Calu3 (cell line): ENCODE measurements around the gene FAM240B. TPM values are rescaled to one million over a fixed set of nuclear protein-coding genes. Genes with fewer than 3 reads are reported as not detected.

Experiments used
- BruUV-seq: library from RNA; stranded (reverse); fragments of 400-500 nt; replicated peaks from 2 replicates; lab custom pipeline; 2021; lab: Mats Ljungman, UMichigan
- CTCF ChIA-PET: fragments of 300-600 bp; sonication (Branson Sonifier 250); formaldehyde crosslinking; loops from one replicate; lab custom pipeline; 2022; ENCODE audit warnings: antibody characterized with exemption; lab: Charles Lee
- DNase-seq: peaks from one replicate; pipeline ENCODE4 v3.0.0; 2022
- H3K27ac Mint-ChIP-seq: one replicate; pipeline ENCODE4 v1.8.0; 2022; ENCODE audit warnings: mixed read lengths; ENCODE audit not compliant: unreplicated experiment
- H3K27me3 Mint-ChIP-seq: one replicate; pipeline ENCODE4 v1.8.0; 2022; ENCODE audit warnings: mixed read lengths; ENCODE audit not compliant: unreplicated experiment
- H3K36me3 Mint-ChIP-seq: one replicate; pipeline ENCODE4 v1.8.0; 2022; ENCODE audit warnings: mild to moderate bottlenecking, moderate library complexity, mixed read lengths; ENCODE audit not compliant: insufficient read depth, unreplicated experiment
- H3K4me1 Mint-ChIP-seq: one replicate; pipeline ENCODE4 v1.8.0; 2022; ENCODE audit warnings: mild to moderate bottlenecking, low read depth, mixed read lengths; ENCODE audit not compliant: unreplicated experiment
- H3K4me3 Mint-ChIP-seq: one replicate; pipeline ENCODE4 v1.8.0; 2022; ENCODE audit warnings: mild to moderate bottlenecking, low read depth, moderate library complexity, mixed read lengths; ENCODE audit not compliant: unreplicated experiment
- H3K9me3 Mint-ChIP-seq: one replicate; pipeline ENCODE4 v1.8.0; 2022; ENCODE audit warnings: low read depth, mixed read lengths; ENCODE audit not compliant: unreplicated experiment
- CTCF ChIP-seq: fragments of 200-600 bp; IDR thresholded peaks from one replicate; pipeline ENCODE4 v1.8.0; 2022; ENCODE audit warnings: antibody characterized with exemption; ENCODE audit not compliant: unreplicated experiment
- intact Hi-C: fragments of 100-400 bp; cut with micrococcal nuclease; formaldehyde crosslinking; loops from one replicate; pipeline ENCODE4 v1.10.0; 2022; ENCODE audit not compliant: unreplicated experiment
- total RNA-seq: library from RNA; stranded (reverse); gene quantifications from 2 replicates; pipeline ENCODE4 v1.2.3, GENCODE V29; 2022

FAM240B gene
- total RNA-seq, 1 experiment from 2014 or later: not detected

GRCh38 chr9:38733503-38733902 is 13.6 kb upstream of the FAM240B start:
- H3K4me1 Mint-ChIP-seq: no peaks in the 10 kb centered on the region
- CTCF ChIA-PET: no interaction called here
- no peak overlapping the region for H3K4me3 Mint-ChIP-seq
- intact Hi-C loops: no loop called here
- H3K27ac Mint-ChIP-seq: no peak overlapping the region
- no TSS peak for BruUV-seq
- TF ChIP-seq CTCF: no peak
- no peaks in the 10 kb centered on the region for H3K36me3 Mint-ChIP-seq
- DNase-seq: no peak
- H3K27me3 Mint-ChIP-seq: no peaks in the 10 kb centered on the region
- no peaks in the 10 kb centered on the region for H3K9me3 Mint-ChIP-seq

- Mint-ChIP-seq H3K27ac (no peak overlapping the region), H3K4me3 (no peak overlapping the region), H3K4me1 (peaks cover 3% of the 10 kb centered on the region), H3K27me3 (no peaks in the 10 kb centered on the region), H3K9me3 (no peaks in the 10 kb centered on the region), H3K36me3 (no peaks in the 10 kb centered on the region)
- no TSS peak for BruUV-seq
- CTCF ChIA-PET: no interaction called here
- intact Hi-C loops: no loop called here
- TF ChIP-seq CTCF: no peak
- DNase-seq: no peak
Observed at GRCh38 chr9:38732885-38733284, 13.0 kb upstream of the FAM240B start.

- Mint-ChIP-seq H3K9me3 (no peaks in the 10 kb centered on the region), H3K27ac (no peak overlapping the region), H3K27me3 (no peaks in the 10 kb centered on the region), H3K4me1 (peaks cover 8% of the 10 kb centered on the region), H3K4me3 (no peak overlapping the region), H3K36me3 (no peaks in the 10 kb centered on the region)
- TF ChIP-seq CTCF: no peak
- intact Hi-C loops: no loop called here
- BruUV-seq: no TSS peak
- CTCF ChIA-PET: no interaction called here
- peak; percentile 38 for DNase-seq
Observed at GRCh38 chr9:38727497-38728001, 7.6 kb upstream of the FAM240B start.

GRCh38 chr9:38724754-38725153 is 4.8 kb upstream of the FAM240B start:
- TF ChIP-seq CTCF: no peak
- no peaks in the 10 kb centered on the region for H3K27me3 Mint-ChIP-seq
- H3K4me1 Mint-ChIP-seq: peaks cover 8% of the 10 kb centered on the region
- CTCF ChIA-PET: no interaction called here
- no peaks in the 10 kb centered on the region for H3K9me3 Mint-ChIP-seq
- no TSS peak for BruUV-seq
- no peaks in the 10 kb centered on the region for H3K36me3 Mint-ChIP-seq
- intact Hi-C loops: no loop called here
- DNase-seq: no peak
- H3K27ac Mint-ChIP-seq: no peak overlapping the region
- H3K4me3 Mint-ChIP-seq: no peak overlapping the region
